GM18951 (cell line): ENCODE measurements around the gene ATP1A2.

Experiments used
- POLR2A ChIP-seq: IDR thresholded peaks from 4 replicates; pipeline ENCODE4 v1.6.1; 2011; ENCODE audit warnings: mild to moderate bottlenecking; ENCODE audit not compliant: insufficient read length, insufficient read depth; ENCODE audit errors: extremely low read depth
- in situ Hi-C: fragments of 300-500 bp; cut with MboI; formaldehyde crosslinking; loops from one replicate; pipeline ENCODE4 v1.12.0; 2022; ENCODE audit warnings: low sequenced_read_pairs, mixed read lengths, inconsistent platforms; ENCODE audit not compliant: unreplicated experiment

The ATP1A2 gene

GRCh38 chr1:160159846-160160245 lies 44.3 kb downstream of the ATP1A2 start:
- in situ Hi-C loops = no loop called here
- no peak for TF ChIP-seq POLR2A

- in situ Hi-C loops = no loop called here
- TF ChIP-seq POLR2A = no peak
These were observed 46.6 kb downstream of the ATP1A2 start for GRCh38 chr1:160161965-160162705.

GRCh38 chr1:160162931-160163330 lies 47.4 kb downstream of the ATP1A2 start:
- no peak for TF ChIP-seq POLR2A
- in situ Hi-C loops = no loop called here

- in situ Hi-C loops = no loop called here
- no peak for TF ChIP-seq POLR2A
These were observed 48.1 kb downstream of the ATP1A2 start for GRCh38 chr1:160163615-160164014.

- no peak for TF ChIP-seq POLR2A
- in situ Hi-C loops = no loop called here
These were observed 48.6 kb downstream of the ATP1A2 start for GRCh38 chr1:160164121-160164520.

- TF ChIP-seq POLR2A = no peak
- in situ Hi-C loops = no loop called here
These were observed 50.8 kb downstream of the ATP1A2 start for GRCh38 chr1:160166166-160166868.

GRCh38 chr1:160167056-160167455 lies 51.5 kb downstream of the ATP1A2 start:
- in situ Hi-C loops = no loop called here
- no peak for TF ChIP-seq POLR2A

GRCh38 chr1:160167580-160167979 lies 52.0 kb downstream of the ATP1A2 start:
- TF ChIP-seq POLR2A = no peak
- in situ Hi-C loops = no loop called here

- TF ChIP-seq POLR2A = no peak
- in situ Hi-C loops = no loop called here
These were observed 52.5 kb downstream of the ATP1A2 start for GRCh38 chr1:160168016-160168415.

GRCh38 chr1:160168609-160169369 lies 53.2 kb downstream of the ATP1A2 start:
- no peak for TF ChIP-seq POLR2A
- in situ Hi-C loops = no loop called here

GRCh38 chr1:160169553-160170399 lies 54.2 kb downstream of the ATP1A2 start:
- in situ Hi-C loops = no loop called here
- TF ChIP-seq POLR2A = no peak

GRCh38 chr1:160171354-160171753 lies 55.8 kb downstream of the ATP1A2 start:
- no peak for TF ChIP-seq POLR2A
- in situ Hi-C loops = no loop called here

GRCh38 chr1:160171980-160172379 lies 56.4 kb downstream of the ATP1A2 start:
- in situ Hi-C loops = no loop called here
- TF ChIP-seq POLR2A = no peak
